Keratinocyte (primary cell): ENCODE measurements around the gene ARHGAP4. TPM values are rescaled to one million over a fixed set of nuclear protein-coding genes. Genes with fewer than 3 reads are reported as not detected.

Experiments used
- DNase-seq: peaks from one replicate; pipeline ENCODE4 v3.0.0-alpha.2; 2011; ENCODE audit warnings: low read depth, missing footprints, low spot score
- FAIRE-seq: peaks from 2 replicates; lab custom pipeline; 2011; peaks lifted over from hg19 to GRCh38; lab: Jason Lieb, UNC
- H2AFZ ChIP-seq: 2 replicates; pipeline ENCODE4 v1.6.0; 2012; ENCODE audit warnings: low read length, control low read depth, inconsistent platforms; ENCODE audit not compliant: control insufficient read depth
- H3K27ac ChIP-seq: 2 replicates; pipeline ENCODE4 v1.5.1; 2011; ENCODE audit warnings: low read length; ENCODE audit not compliant: control insufficient read depth, insufficient read depth
- H3K27me3 ChIP-seq: 3 replicates; pipeline ENCODE4 v1.6.0; 2011; ENCODE audit warnings: low read length; ENCODE audit not compliant: control insufficient read depth, insufficient read depth; ENCODE audit errors: extremely low read depth
- H3K36me3 ChIP-seq, 2 experiments: 2 replicates in 1 of 2; 3 replicates in 1 of 2; pipeline ENCODE4 v1.5.1; 2011; ENCODE audit warnings: low read length in 2 of 2, mild to moderate bottlenecking in 1 of 2; ENCODE audit not compliant: control insufficient read depth in 2 of 2, insufficient read depth in 2 of 2; ENCODE audit errors: extremely low read depth in 1 of 2
- H3K4me1 ChIP-seq: 3 replicates; pipeline ENCODE4 v1.5.1; 2011; ENCODE audit warnings: low read length; ENCODE audit not compliant: control insufficient read depth, insufficient read depth; ENCODE audit errors: extremely low read depth
- H3K4me2 ChIP-seq: 3 replicates; pipeline ENCODE4 v1.6.0; 2011; ENCODE audit warnings: low read depth, low read length; ENCODE audit not compliant: control insufficient read depth, insufficient read depth; ENCODE audit errors: extremely low read depth
- H3K4me3 ChIP-seq, 3 experiments: fragments of 200-600 bp in 1 of 3; sonication (generic) in 1 of 3; 2 replicates in 2 of 3; 3 replicates in 1 of 3; pipeline ENCODE4 v1.5.1; 2011 to 2016; ENCODE audit warnings: low read length in 3 of 3, mild to moderate bottlenecking in 3 of 3, control low read depth in 2 of 3, inconsistent platforms in 1 of 3, low read depth in 1 of 3, mixed read lengths in 1 of 3, mixed run types in 1 of 3, moderate library complexity in 1 of 3; ENCODE audit not compliant: control insufficient read depth in 2 of 3, insufficient read depth in 2 of 3; ENCODE audit errors: extremely low read depth in 1 of 3
- H3K79me2 ChIP-seq: 2 replicates; pipeline ENCODE4 v1.6.0; 2012; ENCODE audit warnings: low read length; ENCODE audit not compliant: control insufficient read depth, insufficient read depth
- H3K9ac ChIP-seq: 3 replicates; pipeline ENCODE4 v1.6.0; 2011; ENCODE audit warnings: low read length; ENCODE audit not compliant: control insufficient read depth, insufficient read depth; ENCODE audit errors: extremely low read depth
- H3K9me1 ChIP-seq: 3 replicates; pipeline ENCODE4 v1.6.0; 2011; ENCODE audit warnings: low read length; ENCODE audit not compliant: control insufficient read depth, insufficient read depth; ENCODE audit errors: extremely low read depth
- H3K9me3 ChIP-seq: 2 replicates; pipeline ENCODE4 v1.5.1; 2012; ENCODE audit warnings: low read depth, low read length; ENCODE audit not compliant: control insufficient read depth
- H4K20me1 ChIP-seq: 3 replicates; pipeline ENCODE4 v1.6.0; 2011; ENCODE audit warnings: low read length; ENCODE audit not compliant: control insufficient read depth, insufficient read depth; ENCODE audit errors: extremely low read depth
- CTCF ChIP-seq, 3 experiments: IDR thresholded peaks in 1 of 3; conservative IDR thresholded peaks in 1 of 3; optimal IDR thresholded peaks in 1 of 3; 2 replicates in 2 of 3; 3 replicates in 1 of 3; pipeline versions ENCODE3 to v1.5.1; 2011; ENCODE audit warnings: low read length in 3 of 3, mild to moderate bottlenecking in 3 of 3, moderate library complexity in 2 of 3, control low read depth in 1 of 3, inconsistent platforms in 1 of 3; ENCODE audit not compliant: insufficient read depth in 2 of 3; ENCODE audit errors: extremely low read depth in 1 of 3
- EZH2 ChIP-seq: IDR thresholded peaks from one replicate; pipeline ENCODE4 v1.6.1; 2012; ENCODE audit warnings: inconsistent platforms, mild to moderate bottlenecking, low read length, moderate library complexity
- dilution Hi-C: fragments of 300-500 bp; cut with MboI; formaldehyde crosslinking; loops from one replicate; pipeline ENCODE4 v1.7.0; 2020; ENCODE audit warnings: low sequenced_read_pairs; ENCODE audit not compliant: extremely low pct_ligation_motif_present
- polyA plus RNA-seq, 5 experiments: library from polyadenylated mRNA; depleted of rRNA in 3 of 5; stranded (reverse) in 3 of 5; stranded (forward) in 1 of 5; unstranded in 1 of 5; fragments of >200 nt; gene quantifications; 1 replicate in 1 of 5; 2 replicates in 3 of 5; 3 replicates in 1 of 5; pipeline versions ENCODE4 v1.2.1 to v1.2.3, GENCODE V29; 2011 to 2012; ENCODE audit warnings: missing spikeins in 2 of 5, low read depth in 1 of 5, low replicate concordance in 1 of 5

The ARHGAP4 gene
- polyA plus RNA-seq, 1 donor (not counting 4 experiments of a cell fraction or from before 2014, with no cell fraction given): 0.35 TPM

GRCh38 chrX:153864101-153864500 lies 62.0 kb downstream of the ARHGAP4 start:
- Histone ChIP-seq H3K9me1 (no peaks in the 10 kb centered on the region), H3K79me2 (no peaks in the 10 kb centered on the region), H3K9me3 (no peaks in the 10 kb centered on the region), H3K9ac (no peak overlapping the region), H3K36me3 (peaks cover 0 to 8% of the 10 kb centered on the region in 2 experiments), H3K4me2 (no peak overlapping the region), H3K4me3 (no peak overlapping the region), H3K27me3 (no peaks in the 10 kb centered on the region), H4K20me1 (no peaks in the 10 kb centered on the region), H3K4me1 (no peaks in the 10 kb centered on the region), H2AFZ (no peak overlapping the region), H3K27ac (no peak overlapping the region)
- TF ChIP-seq CTCF (optimal IDR thresholded peaks at IDR 0.05 in 1 of 3, IDR thresholded peaks at IDR 0.05 in 1 of 3, conservative IDR thresholded peaks at IDR 0.05 in 1 of 3; ENCODE audit: extremely low read depth in 1 of 3, insufficient read depth in 2 of 3, low read length in 3 of 3) (no peak), EZH2 (no peak)
- dilution Hi-C loops: no loop called here
- DNase-seq (no peak), FAIRE-seq (no peak)

- Histone ChIP-seq H2AFZ (no peak overlapping the region), H3K9me3 (no peaks in the 10 kb centered on the region), H3K4me1 (no peaks in the 10 kb centered on the region), H3K4me2 (no peak overlapping the region), H3K79me2 (no peaks in the 10 kb centered on the region), H3K4me3 (no peak overlapping the region), H3K9me1 (no peaks in the 10 kb centered on the region), H3K36me3 (peaks cover 0 to 8% of the 10 kb centered on the region in 2 experiments), H3K27ac (no peak overlapping the region), H3K9ac (no peak overlapping the region), H4K20me1 (no peaks in the 10 kb centered on the region), H3K27me3 (no peaks in the 10 kb centered on the region)
- dilution Hi-C loops: no loop called here
- TF ChIP-seq EZH2 (no peak), CTCF (optimal IDR thresholded peaks at IDR 0.05 in 1 of 3, IDR thresholded peaks at IDR 0.05 in 1 of 3, conservative IDR thresholded peaks at IDR 0.05 in 1 of 3; ENCODE audit: extremely low read depth in 1 of 3, insufficient read depth in 2 of 3, low read length in 3 of 3) (no peak)
- DNase-seq (no peak), FAIRE-seq (no peak)
These were observed 62.6 kb downstream of the ARHGAP4 start for GRCh38 chrX:153863251-153863991.
